ENCODE results near the gene GAB2. TPM values are rescaled to one million over a fixed set of nuclear protein-coding genes. Genes with fewer than 3 reads are reported as not detected.

The GAB2 gene
- total RNA-seq, 1 experiment from 2014 or later: 10.0 TPM

GRCh38 chr11:78221396-78222315 is 196.0 kb downstream of the GAB2 start:
- no peak overlapping the region for H3K27ac ChIP-seq (ENCODE audit: low read length)
- ATAC-seq (no peak), DNase-seq (ENCODE audit: low read depth, low spot score) (no peak)
- no TSS peak for BruUV-seq (replicated peaks)
- TF ChIP-seq, protein P1, sequence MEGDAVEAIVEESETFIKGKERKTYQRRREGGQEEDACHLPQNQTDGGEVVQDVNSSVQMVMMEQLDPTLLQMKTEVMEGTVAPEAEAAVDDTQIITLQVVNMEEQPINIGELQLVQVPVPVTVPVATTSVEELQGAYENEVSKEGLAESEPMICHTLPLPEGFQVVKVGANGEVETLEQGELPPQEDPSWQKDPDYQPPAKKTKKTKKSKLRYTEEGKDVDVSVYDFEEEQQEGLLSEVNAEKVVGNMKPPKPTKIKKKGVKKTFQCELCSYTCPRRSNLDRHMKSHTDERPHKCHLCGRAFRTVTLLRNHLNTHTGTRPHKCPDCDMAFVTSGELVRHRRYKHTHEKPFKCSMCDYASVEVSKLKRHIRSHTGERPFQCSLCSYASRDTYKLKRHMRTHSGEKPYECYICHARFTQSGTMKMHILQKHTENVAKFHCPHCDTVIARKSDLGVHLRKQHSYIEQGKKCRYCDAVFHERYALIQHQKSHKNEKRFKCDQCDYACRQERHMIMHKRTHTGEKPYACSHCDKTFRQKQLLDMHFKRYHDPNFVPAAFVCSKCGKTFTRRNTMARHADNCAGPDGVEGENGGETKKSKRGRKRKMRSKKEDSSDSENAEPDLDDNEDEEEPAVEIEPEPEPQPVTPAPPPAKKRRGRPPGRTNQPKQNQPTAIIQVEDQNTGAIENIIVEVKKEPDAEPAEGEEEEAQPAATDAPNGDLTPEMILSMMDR (IDR thresholded peaks at IDR 0.05): no peak
- TF ChIP-seq TCF7L2 (IDR thresholded peaks at IDR 0.05; ENCODE audit: low read depth, low read length): no peak
- TF ChIP-seq REST (IDR thresholded peaks at IDR 0.05; ENCODE audit: insufficient read depth in 1 of 2, low read depth in 2 of 2, low read length in 1 of 2): no peak
- TF ChIP-seq POLR2AphosphoS5 (IDR thresholded peaks at IDR 0.05; ENCODE audit: low read depth, low read length): no peak
- TF ChIP-seq SIN3A (IDR thresholded peaks at IDR 0.05; ENCODE audit: borderline replicate concordance, insufficient read depth, low read depth, low read length): no peak
- no peak overlapping the region for H3K4me3 ChIP-seq (ENCODE audit: low read depth in 2 of 2, low read length in 2 of 2)
- intact Hi-C loops (cut with micrococcal nuclease; ENCODE audit: unreplicated experiment) (no loop called here), in situ Hi-C loops (cut with HindIII; ENCODE audit: low pct_unique_long_range_greater_than_20kb, low sequenced_read_pairs) (no loop called here)
- no peaks in the 10 kb centered on the region for H3K27me3 ChIP-seq (ENCODE audit: control insufficient read depth, insufficient read depth, low read length)
- POLR2A ChIA-PET: no interaction called here
- CTCF ChIA-PET: no interaction called here
- H3K9me3 ChIP-seq (ENCODE audit: control insufficient read depth, insufficient read depth, low read depth, low read length): no peaks in the 10 kb centered on the region
- H3K36me3 ChIP-seq (ENCODE audit: control insufficient read depth, insufficient read depth, low read length): no peaks in the 10 kb centered on the region
- no peaks in the 10 kb centered on the region for H3K4me1 ChIP-seq (ENCODE audit: control insufficient read depth, insufficient read depth, low read length)

- no peak for TF ChIP-seq REST (IDR thresholded peaks at IDR 0.05; ENCODE audit: insufficient read depth in 1 of 2, low read depth in 2 of 2, low read length in 1 of 2)
- ATAC-seq (no peak), DNase-seq (ENCODE audit: low read depth, low spot score) (no peak)
- no peak overlapping the region for H3K27ac ChIP-seq (ENCODE audit: low read length)
- no peak overlapping the region for H3K4me3 ChIP-seq (ENCODE audit: low read depth in 2 of 2, low read length in 2 of 2)
- ChIA-PET CTCF (no interaction called here), POLR2A (no interaction called here)
- intact Hi-C loops (cut with micrococcal nuclease; ENCODE audit: unreplicated experiment) (no loop called here), in situ Hi-C loops (cut with HindIII; ENCODE audit: low pct_unique_long_range_greater_than_20kb, low sequenced_read_pairs) (no loop called here)
- no peaks in the 10 kb centered on the region for H3K27me3 ChIP-seq (ENCODE audit: control insufficient read depth, insufficient read depth, low read length)
- no peaks in the 10 kb centered on the region for H3K36me3 ChIP-seq (ENCODE audit: control insufficient read depth, insufficient read depth, low read length)
- H3K4me1 ChIP-seq (ENCODE audit: control insufficient read depth, insufficient read depth, low read length): no peaks in the 10 kb centered on the region
- H3K9me3 ChIP-seq (ENCODE audit: control insufficient read depth, insufficient read depth, low read depth, low read length): no peaks in the 10 kb centered on the region
- no TSS peak for BruUV-seq (replicated peaks)
These were observed 197.1 kb downstream of the GAB2 start for GRCh38 chr11:78220218-78221157.
